Ecto neural progenitor cell (in vitro differentiated cells): ENCODE measurements around the gene FAM72B.
"Not testable (repeated sequence)": the region's sequence is repeated elsewhere in the genome, so short reads cannot be mapped to it uniquely, and the experiment has no call there.

Experiments
- DNase-seq: peaks from one replicate; pipeline ENCODE4 v3.0.0-alpha.2; 2018; ENCODE audit warnings: low spot score

FAM72B gene

GRCh38 chr1:121200232-121200631 lies 16.1 kb upstream of the FAM72B start:
- not testable (repeated sequence) for DNase-seq

GRCh38 chr1:121199763-121200162 lies 15.6 kb upstream of the FAM72B start:
- not testable (repeated sequence) for DNase-seq

- not testable (repeated sequence) for DNase-seq
These were observed 13.1 kb upstream of the FAM72B start for GRCh38 chr1:121197095-121197882.

GRCh38 chr1:121192512-121192911 lies 8.4 kb upstream of the FAM72B start:
- DNase-seq = not testable (repeated sequence)

DNA sequence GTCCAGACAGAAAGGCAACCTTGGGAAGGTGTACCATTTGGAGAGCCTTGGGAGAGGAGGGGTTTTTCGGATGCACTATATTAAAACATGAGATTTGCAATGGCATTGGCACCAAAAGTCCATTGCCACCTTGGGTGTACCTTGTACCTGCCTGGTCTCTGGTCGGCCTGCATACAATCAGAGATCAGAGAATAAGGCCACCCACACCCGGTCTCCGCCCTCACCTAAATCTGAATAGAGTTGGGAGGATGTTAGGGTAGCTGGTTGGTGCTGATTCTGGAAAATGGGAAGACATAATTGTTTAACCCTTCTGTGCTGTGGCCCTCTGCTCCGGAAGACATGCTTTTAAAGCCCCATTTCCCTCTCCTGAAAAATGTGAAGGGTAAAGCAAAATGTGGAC lies 3.8 kb upstream of the FAM72B start:
- not testable (repeated sequence) for DNase-seq

- not testable (repeated sequence) for DNase-seq
These were observed 2.1 kb upstream of the FAM72B start for GRCh38 chr1:121186191-121186590.

DNA sequence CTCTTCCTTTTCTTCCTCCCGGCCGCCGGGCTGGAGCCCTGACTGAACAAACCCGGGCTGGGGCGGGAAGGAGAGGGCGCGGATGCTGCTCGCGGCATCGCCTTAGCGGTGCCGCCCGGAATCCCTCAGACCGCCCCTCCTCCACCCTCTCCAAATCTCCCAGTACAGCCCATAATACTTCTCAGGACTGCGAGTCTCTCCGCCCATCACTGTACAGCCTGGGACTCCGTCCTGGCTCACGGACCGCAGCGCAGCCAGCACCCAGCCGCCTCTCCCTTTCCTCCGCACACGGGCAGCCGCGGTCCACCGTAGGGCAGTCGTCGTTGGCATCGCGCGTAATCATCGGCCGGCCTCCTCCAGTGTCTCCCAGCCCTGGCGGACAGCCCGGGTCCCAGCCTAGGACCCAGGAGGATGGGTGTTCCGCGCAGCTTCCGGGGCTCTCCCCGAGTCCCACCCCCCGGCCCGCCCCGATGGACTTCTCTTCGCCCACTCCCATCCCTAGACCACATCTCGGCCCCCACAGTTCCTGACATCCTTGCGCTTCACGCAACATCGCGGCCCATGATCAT lies 1.1 kb upstream of the FAM72B start:
- not testable (repeated sequence) for DNase-seq

DNA sequence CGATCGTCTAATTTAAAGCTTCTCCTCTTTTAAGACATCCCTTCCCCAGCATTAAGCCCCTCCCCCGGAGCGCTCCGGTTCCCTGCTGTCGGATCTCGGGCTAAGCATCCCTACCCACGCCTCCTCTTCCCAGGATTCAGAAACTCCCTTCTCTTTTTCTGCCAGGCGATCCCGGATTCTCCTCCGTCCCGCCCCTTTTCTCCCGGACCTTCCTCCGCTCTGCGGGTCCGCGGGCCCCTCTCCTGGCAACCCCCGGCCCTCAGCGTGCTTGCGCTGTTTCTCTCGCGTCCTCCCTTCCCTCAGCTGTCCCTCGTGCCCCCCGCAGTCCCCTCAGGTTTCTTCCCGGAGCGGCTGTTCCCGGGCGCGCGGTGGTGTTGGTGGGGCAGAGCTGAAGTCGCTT lies 273 bp downstream of the FAM72B start:
- DNase-seq = peak; percentile 50

DNA sequence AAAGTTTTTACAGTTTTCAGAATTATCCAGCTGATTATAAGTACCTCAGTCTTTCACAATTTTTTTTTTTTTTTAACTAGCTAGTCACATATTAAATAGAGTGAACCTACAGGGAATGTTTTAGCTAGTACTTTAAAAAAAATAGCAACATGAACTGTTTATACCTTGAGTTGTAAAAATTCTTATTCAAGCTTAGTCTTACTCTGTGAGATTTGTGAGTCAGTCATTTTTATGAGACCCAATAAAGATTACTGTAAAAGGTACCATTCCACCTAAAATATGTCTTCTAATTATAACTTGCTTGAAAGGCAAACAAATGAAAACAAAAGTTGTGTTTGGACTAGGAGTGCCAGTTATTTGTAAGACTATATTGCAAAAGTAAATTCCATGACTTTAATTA lies 5.9 kb downstream of the FAM72B start:
- DNase-seq = not testable (repeated sequence)

DNA sequence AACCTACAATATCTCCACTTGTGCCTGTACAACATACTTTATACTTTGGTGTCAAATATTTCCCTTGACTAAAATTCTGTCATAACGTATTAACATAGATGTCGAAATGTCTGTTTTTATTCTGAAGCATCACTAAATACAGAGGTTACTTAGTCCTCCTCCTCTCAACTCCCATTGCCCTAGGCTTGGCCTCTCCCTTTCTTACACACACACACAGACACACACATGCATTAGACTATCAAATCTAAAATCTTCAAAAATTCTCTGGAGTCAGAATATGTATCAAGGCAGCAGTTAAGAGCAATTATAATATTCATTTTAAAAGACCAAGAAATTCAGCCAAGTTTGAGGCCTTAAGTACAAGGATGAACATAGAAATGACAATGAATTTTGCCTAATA lies 7.5 kb downstream of the FAM72B start:
- not testable (repeated sequence) for DNase-seq

- DNase-seq = not testable (repeated sequence)
These were observed 15.9 kb downstream of the FAM72B start for GRCh38 chr1:121168152-121168668.

GRCh38 chr1:121167225-121167738 lies 16.9 kb downstream of the FAM72B start:
- DNase-seq = not testable (repeated sequence)

- not testable (repeated sequence) for DNase-seq
These were observed 18.8 kb downstream of the FAM72B start for GRCh38 chr1:121165296-121165695.

DNA sequence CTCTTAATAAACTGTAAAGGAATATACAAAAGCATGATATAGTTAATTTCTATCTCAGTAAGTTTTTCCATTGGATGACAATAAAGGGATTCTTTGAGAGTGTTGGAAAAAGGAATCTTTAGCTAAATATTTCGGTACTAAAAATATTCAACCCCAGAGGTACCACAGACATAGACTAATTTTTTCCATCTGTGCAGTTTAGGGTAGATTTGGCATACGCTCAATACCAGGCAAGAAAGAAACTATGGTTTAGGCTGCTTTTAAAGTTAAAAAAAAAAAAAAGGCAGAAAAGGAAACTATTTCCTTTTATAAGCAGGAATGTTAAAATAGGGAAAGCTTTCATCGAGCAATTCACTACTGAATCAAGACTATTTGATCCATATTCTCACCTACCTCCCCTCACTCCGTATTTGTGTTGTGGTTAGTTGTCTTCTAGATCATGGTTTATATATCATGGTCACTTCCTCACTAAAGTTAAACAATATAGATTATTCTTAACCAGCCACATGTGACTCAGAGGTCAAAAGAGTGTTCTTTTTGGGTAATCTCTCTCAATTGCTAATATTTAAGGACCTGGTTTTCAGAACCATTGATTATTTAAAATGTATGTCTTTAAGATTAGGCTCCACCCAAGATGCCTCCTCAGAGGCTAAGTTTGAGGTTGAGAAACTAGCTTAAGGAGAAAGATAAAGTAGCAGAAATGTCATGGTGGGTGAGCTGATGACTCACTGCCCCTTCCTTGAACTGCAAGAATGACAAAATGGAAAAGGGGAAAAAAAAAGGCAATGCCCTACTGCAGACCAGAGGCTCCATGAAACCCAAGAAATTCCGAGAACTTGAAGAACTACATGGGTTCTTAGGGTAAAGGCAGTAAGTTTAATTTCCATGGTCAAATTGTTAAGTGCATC lies 20.0 kb downstream of the FAM72B start:
- not testable (repeated sequence) for DNase-seq

GRCh38 chr1:121161199-121161901 lies 22.8 kb downstream of the FAM72B start:
- not testable (repeated sequence) for DNase-seq

- DNase-seq = not testable (repeated sequence)
These were observed 24.0 kb downstream of the FAM72B start for GRCh38 chr1:121160118-121160517.

- not testable (repeated sequence) for DNase-seq
These were observed 26.5 kb downstream of the FAM72B start for GRCh38 chr1:121157609-121158008.

GRCh38 chr1:121156958-121157603 lies 27.1 kb downstream of the FAM72B start:
- not testable (repeated sequence) for DNase-seq

DNA sequence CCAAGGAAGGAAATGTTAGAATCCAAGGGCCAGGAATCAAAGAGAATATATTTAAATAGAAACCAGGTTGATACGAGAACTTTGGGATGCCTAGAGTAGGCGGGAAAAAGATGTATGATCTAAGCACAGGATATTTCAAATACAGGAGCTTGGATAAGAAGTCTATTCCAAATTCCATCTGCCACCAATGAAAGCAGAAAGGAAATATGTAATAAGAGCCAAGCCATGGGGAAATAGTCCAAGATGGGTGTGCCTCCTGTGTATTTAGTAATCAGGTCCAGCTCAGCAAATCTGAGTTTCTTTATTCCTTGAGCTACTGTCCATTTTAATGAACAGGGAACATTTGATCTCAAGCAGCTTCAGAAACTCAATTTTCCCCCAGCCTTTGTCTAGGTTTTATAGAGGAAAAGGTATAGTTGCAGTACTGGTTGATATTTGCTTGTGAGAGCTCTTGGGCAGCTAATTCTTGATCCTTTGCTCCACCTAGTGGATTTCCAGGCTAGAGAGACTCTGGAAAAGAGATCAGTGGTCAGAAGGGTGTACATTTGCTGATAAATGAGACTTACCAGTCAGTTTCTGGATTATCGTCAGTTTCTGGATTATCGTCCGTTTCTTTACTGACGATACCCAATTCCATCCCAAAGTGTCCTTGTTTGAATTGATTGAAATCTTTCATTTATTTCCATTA lies 28.3 kb downstream of the FAM72B start:
- not testable (repeated sequence) for DNase-seq

GRCh38 chr1:121154811-121155210 lies 29.3 kb downstream of the FAM72B start:
- DNase-seq = not testable (repeated sequence)
